ENCODE results near the gene SCAP.

The SCAP gene

DNA sequence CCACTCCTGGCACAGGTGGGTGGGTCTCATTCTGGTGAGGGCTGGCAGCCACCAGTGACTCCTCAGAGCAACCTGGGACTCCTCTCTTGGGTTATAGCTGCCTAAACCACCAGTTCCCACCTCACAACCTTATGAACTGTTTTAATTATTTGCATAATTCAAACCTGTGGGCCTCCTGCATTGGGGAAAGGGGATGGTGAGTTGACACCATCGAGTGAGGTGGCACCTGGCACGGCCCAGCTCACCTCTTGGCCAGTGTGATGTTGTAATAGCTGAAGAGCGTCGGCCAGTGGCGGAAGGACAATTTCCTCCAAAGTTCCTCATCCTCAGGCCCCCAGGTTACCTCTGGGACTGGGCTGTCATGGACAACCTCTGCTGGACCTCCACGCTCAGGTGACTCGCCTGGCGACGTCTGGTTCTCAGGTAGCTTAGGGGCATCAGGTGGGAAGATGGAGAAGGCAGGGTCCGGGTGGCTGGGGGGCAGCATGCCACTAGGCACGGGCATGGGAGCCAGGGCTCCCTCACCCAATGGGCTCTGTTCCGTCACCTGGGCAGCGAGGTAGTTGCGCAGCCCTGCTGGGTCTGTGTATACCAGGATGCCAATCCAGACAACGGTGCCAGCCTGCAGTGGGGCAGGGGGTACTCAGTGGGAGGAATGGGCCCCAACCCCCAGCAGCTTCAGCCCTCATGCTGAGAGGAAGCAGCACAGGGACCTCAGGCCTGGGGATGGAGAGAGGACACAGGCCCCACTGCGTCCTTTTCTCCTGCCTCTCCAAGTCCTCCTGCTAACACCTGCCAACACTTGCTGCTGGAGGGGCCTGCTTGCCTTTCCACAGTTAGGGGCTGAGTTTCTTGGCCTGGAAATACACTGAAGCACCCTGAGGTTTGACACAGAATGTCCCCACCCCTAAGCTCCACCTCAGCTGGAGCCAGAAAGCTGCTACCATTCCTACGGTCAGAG is 56.4 kb downstream of the SCAP start:
- no peak overlapping the region for H3K4me3 ChIP-seq (ENCODE audit: low read depth, low read length)
- TF ChIP-seq, protein P1, sequence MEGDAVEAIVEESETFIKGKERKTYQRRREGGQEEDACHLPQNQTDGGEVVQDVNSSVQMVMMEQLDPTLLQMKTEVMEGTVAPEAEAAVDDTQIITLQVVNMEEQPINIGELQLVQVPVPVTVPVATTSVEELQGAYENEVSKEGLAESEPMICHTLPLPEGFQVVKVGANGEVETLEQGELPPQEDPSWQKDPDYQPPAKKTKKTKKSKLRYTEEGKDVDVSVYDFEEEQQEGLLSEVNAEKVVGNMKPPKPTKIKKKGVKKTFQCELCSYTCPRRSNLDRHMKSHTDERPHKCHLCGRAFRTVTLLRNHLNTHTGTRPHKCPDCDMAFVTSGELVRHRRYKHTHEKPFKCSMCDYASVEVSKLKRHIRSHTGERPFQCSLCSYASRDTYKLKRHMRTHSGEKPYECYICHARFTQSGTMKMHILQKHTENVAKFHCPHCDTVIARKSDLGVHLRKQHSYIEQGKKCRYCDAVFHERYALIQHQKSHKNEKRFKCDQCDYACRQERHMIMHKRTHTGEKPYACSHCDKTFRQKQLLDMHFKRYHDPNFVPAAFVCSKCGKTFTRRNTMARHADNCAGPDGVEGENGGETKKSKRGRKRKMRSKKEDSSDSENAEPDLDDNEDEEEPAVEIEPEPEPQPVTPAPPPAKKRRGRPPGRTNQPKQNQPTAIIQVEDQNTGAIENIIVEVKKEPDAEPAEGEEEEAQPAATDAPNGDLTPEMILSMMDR (conservative IDR thresholded peaks at IDR 0.05; ENCODE audit: low read depth, low read length), result no peak
- DNase-seq (ENCODE audit: low read depth), result no peak

DNA sequence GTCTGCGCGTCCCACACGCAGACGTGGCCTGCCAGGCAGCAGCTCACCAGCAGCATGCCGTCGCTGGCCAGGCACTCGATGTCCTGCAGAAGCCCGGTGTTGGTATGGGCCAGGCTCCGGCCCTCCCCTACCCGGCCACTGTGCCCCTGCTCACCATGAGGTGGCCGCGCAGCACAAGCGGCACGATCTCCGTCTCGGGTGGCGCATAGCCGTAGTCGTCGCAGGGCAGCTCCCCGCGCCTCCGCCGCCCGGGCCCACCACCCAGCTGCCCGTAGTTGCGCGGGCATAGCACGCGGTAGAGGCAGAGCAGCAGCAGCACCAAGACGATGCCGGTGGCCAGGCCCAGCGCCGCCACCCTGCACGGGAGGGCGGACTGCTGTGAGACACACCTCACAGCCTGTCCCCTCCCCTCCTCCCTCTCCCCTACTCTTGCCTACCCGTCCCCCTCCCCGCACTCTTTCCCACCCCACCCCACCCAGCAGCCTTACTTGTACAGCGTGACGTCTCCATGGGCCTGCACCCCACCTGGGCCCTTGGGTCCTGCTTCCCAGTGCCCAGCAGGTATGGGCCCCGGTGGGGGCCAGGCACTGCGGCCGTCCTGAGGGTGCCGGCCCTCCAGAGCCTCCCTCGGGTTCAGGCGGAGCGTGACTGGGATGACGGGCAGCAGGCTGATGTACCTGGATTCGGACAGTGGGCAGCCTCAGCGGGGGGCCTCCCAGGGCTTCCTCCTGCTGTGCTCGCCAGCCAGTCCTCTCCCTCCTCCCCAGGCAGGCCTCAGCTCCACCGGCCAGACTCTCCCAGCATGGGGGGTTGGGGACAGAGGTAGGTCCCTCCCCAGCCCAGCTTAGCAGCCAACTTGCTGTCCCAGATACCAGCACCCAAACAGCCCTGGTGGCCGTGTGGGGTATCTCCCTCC is 57.3 kb downstream of the SCAP start:
- no peak for DNase-seq (ENCODE audit: low read depth)
- TF ChIP-seq, protein P1 (conservative IDR thresholded peaks at IDR 0.05; ENCODE audit: low read depth, low read length), result peak; percentile 6
- H3K4me3 ChIP-seq (ENCODE audit: low read depth, low read length), result no peak overlapping the region

DNA sequence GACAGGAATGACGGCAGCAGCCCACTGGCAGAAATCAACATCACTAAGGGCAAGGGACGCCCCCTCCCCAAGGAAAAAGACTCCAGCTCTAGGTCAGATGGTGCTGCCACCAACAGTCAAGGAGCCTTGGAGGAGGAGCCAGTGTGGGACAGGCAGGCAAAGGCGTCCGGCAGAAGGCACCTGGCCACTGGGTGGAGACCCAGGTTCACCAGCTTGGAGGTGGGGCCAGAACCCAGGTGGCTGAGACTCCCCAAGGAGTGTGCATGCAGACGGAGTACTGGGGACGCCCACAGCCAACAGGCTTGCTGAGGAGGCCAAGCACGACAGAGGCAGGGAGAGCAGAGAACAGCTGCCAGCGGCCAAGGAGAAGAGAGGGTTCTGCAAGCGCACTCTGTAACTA is 59.7 kb downstream of the SCAP start:
- no peak overlapping the region for H3K4me3 ChIP-seq (ENCODE audit: low read depth, low read length)
- TF ChIP-seq, protein P1 (conservative IDR thresholded peaks at IDR 0.05; ENCODE audit: low read depth, low read length), result no peak
- DNase-seq (ENCODE audit: low read depth), result no peak

DNA sequence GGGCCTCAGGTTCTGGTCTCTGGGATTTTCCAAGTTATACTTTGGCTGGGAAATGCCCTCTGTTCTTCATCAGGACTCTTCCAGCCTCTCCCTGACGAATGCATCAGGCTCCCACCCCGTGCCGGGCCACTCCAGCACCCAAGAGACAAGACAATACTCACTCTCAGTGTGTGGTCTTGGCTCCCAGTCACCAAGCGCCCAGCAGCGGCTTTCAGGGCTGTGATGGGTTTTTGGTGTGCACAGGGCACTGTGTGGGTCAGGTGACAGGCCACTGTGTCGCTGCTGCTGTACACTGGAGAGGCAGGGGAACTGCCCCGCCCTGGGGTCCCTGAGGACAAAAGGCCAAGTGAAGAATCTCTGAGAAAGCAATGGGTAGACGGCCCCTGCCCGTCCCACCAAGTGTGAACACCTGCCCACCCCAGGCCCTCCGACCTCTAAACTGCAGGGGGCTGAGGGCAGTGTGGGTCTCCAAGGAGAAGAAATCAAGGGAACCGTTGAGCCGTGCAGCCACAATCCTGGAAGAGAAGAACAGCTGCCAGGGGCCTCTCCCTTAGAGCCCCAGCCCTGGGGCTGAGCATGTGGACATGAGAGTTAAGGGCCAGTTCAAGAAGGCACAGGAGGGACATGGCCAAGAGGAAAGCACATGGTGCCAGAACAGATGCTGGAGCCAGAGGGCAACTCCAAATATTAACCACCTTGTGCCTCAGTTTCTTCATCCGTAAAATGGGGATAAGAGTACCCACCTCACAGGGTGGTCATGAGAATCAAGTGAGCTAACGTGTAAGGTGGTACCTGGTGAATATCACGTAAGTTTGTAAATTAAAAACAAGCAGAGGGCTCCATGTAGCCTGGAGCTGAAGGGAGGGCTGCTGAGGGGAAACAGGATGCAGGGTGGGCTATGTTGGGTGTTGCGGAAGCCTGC is 60.8 kb downstream of the SCAP start:
- TF ChIP-seq, protein P1 (conservative IDR thresholded peaks at IDR 0.05; ENCODE audit: low read depth, low read length), result no peak
- no peak for DNase-seq (ENCODE audit: low read depth)
- H3K4me3 ChIP-seq (ENCODE audit: low read depth, low read length), result no peak overlapping the region

DNA sequence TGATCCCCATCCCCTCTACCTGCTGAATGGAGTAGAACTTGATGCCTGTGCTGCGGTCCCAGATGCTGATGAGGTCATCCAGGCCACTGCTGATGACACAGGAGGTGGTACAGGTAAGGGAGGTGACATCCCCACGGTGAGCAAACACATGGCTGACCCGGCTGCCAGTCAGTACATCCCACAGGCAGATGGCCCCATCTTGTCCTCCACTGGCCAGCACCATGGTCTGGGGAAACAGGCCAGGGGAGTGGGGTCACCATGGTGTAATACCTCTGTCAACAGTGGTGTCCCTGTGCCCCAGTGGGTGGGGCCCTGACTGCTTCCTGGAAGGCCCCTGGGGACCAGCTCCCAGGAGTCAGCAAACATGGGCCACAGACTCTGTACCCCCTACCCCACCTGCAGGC is 61.6 kb downstream of the SCAP start:
- TF ChIP-seq, protein P1 (conservative IDR thresholded peaks at IDR 0.05; ENCODE audit: low read depth, low read length), result no peak
- no peak overlapping the region for H3K4me3 ChIP-seq (ENCODE audit: low read depth, low read length)
- no peak for DNase-seq (ENCODE audit: low read depth)

DNA sequence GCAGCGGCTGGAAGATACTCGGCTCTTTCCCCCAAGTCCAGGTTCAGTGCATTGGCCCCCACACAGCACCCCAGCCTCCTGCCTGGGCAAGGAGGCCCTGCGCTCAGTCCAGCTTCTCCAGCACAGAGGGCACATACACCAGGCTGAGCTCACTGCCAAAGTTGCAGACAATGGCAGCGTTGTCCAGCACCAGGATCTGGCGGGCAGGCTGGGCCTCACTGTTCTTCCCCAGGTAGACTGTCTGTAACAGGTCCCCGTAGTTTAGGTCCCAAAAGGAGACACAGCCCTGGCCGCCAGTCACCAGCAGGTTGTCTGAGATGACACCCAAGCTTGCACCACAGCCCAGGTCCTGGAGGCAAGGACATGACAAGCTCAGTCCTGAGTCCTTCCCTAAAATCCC is 62.0 kb downstream of the SCAP start:
- no peak overlapping the region for H3K4me3 ChIP-seq (ENCODE audit: low read depth, low read length)
- TF ChIP-seq, protein P1 (conservative IDR thresholded peaks at IDR 0.05; ENCODE audit: low read depth, low read length), result no peak
- DNase-seq (ENCODE audit: low read depth), result no peak
